DMS79 (cell line): ENCODE results near the gene WDR19.
"Not testable (repeated sequence)": the region's sequence is repeated elsewhere in the genome, so short reads cannot be mapped to it uniquely, and the experiment has no call there.

ENCODE experiments used
- DNase-seq: peaks from one replicate; lab custom pipeline; 2025; lab: John Stamatoyannopoulos, UW

WDR19 gene

DNA sequence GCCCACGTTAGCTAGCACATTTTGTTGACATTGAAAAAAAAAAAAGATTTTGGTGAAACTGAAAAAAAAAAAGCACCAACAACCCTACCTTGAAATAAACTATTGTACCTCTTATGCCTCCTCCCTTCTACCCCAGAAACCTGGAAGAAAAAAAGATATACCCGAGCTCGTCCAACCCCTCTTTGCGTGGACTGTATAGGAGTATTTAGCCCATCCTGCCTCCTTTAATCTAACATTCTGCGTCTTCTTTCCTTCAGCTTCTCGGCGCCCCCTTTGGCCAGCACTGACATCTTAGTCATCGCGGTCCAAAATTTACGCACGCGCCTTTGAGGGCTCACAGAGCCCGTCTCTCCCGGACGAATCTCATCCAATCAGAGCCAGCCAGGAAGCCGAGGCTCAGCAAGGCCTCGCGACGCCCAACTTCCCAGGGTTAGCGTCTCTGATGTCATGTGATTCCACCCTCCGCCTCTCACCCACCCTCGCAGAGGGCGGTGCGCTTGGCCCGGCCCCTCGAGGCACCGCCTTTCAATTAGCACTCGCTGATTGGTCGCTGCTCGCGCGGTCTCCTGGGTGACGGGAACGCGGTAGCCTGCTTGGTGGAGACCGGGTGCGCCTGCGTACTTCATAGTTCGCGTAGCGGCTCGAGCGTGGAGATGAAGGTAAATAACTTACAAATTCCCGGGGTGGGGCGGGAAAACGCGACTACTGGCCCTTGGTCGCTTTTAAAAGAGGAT lies at the start of gene WDR19:
Gene WDR19, plus strand, starts transcription at position 625 of the 734 bp plus-strand sequence. Its CDS starts 29 bp downstream, at position 654.
- DNase-seq: peak; percentile 92

DNA sequence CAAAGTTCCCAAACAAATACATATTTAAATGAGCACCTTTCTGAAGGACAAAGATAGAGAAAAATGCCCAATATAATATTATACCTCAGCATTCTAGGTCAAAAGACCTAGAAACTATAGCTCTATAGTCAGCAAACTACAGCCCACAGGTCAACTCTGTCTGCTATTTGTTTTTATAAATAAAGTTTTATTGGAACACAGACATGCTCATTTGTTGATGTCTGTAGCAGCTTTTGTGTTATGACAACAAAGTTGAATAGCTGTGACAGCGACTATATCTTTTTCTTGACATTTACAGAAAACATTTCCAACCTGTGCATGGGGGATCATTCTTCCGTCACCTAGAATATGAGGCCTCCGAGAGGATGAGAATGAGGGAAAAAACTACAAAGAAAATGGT lies 48.7 kb upstream of the WDR19 start:
- DNase-seq: no peak

- no peak for DNase-seq
These were observed 47.5 kb upstream of the WDR19 start for GRCh38 chr4:39134683-39135306.

GRCh38 chr4:39138227-39138626 lies 44.1 kb upstream of the WDR19 start:
- DNase-seq: not testable (repeated sequence)

GRCh38 chr4:39146211-39146610 lies 36.1 kb upstream of the WDR19 start:
- DNase-seq: no peak

DNA sequence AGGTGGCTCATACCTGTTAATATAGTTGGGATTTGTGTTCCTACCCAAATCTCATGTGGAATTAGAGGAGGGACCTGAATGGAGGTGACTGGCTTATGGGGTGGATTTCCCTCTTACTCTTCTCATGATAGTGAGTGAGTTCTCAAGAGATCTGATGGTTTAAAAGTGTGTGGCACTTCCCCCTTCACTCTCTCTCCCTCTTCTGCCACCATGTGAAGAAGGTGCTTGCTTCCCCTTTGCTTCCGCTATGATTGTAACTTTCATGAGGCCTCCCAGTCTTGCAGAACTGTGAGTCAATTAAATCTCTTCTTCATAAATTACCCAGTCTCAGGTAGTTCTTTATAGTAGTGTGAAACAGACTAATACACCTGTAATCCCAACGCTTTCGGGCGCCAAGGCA lies 28.3 kb upstream of the WDR19 start:
- DNase-seq: no peak

DNA sequence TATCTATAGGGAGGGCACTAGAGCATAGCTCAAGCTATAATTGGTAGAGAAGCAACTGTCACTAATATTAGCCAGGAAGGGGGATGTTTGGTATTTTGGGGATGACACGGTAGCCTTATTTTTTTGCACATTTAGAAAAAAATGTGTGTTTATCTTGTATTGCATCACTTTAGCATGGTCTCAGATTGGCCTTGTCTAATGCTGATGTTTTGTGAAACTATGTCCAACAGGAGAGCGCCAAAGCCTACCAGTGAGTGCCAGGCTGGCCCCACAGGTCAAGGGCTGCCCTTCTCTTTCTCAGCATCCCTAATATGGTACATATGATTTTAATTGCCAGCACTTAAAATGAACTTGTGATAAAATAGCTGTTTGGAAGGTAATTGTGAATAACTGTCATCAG lies 24.8 kb upstream of the WDR19 start:
- DNase-seq: no peak

DNA sequence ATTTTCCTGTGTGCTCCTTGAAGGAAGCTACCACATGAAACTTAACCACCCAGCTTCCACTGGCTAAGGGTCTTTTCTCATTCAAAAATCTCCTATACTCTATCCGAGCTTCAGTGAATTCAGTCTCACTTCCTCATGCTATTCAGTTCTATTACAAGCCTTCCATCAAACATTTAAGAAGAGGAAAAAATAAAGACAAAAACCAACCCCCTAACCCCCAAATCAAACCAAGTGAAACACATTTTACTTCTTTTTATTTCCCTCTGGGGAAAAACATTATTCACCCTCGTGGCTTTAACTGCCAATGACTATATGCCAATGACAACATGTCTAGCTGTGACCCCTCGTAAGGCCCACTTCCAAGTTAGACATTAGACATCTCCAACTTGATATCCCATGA lies 16.2 kb upstream of the WDR19 start:
- no peak for DNase-seq

DNA sequence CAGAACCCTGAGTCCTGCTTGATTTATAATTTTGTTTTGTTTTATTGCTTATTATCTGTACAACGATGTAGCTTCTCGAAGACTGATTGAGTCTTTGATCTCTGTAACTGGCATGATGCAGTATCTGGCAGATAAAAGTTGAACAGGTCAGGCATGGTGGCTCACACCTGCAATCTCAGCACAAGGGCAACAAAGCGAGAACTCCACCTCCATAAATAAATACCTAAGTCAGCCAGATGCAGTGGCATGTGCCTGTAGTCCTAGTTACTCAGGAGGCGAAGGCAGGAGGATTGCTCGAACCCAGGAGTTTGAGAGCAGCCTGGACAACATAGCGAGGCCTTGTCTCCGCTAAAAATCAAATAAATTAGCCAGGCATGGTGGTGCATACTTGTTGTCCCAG lies 15.7 kb upstream of the WDR19 start:
- DNase-seq: no peak

- no peak for DNase-seq
These were observed 12.9 kb upstream of the WDR19 start for GRCh38 chr4:39169426-39169825.

DNA sequence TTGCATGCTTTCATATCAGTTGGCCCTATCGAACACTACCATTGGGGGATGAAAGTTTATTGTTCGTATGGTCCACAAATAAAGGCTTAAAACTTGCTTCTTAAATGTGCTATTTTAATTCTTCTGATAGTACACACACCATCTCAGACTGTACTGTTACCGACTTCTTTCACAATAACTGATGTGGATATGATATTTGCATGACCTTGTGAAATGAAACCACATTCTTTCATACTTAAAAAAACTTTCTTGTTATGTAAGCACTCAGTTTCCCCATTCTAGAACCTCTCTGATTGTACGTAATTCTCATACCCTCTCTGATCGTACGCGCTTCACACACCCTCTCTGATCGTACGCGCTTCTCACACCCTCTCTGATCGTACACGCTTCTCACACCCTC lies 12.0 kb upstream of the WDR19 start:
- DNase-seq: no peak

- DNase-seq: no peak
These were observed 3.6 kb upstream of the WDR19 start for GRCh38 chr4:39178706-39179105.

- no peak for DNase-seq
These were observed 2.6 kb upstream of the WDR19 start for GRCh38 chr4:39179681-39180080.

GRCh38 chr4:39180629-39181028 lies 1.7 kb upstream of the WDR19 start:
- not testable (repeated sequence) for DNase-seq

DNA sequence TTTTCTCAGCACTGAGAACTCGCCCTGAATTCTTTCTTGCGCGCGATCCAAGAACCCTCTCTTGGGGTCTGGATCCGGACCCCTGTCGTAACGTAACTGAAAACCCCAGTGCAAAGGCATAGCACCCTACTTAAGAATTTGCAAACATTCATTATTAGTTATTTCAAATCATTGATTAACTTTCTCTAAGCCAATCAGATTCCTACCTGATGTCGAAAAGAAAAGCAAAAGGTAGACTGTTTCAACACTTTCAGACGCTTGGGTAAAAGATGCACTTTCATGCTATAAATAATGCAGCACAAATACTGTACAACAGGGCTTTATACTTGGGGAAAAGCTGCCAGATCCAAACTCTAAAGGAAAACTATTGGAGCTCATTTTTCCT lies 817 bp upstream of the WDR19 start:
- DNase-seq: no peak

- DNase-seq: no peak
These were observed 19.6 kb downstream of the WDR19 start for GRCh38 chr4:39201963-39202362.

DNA sequence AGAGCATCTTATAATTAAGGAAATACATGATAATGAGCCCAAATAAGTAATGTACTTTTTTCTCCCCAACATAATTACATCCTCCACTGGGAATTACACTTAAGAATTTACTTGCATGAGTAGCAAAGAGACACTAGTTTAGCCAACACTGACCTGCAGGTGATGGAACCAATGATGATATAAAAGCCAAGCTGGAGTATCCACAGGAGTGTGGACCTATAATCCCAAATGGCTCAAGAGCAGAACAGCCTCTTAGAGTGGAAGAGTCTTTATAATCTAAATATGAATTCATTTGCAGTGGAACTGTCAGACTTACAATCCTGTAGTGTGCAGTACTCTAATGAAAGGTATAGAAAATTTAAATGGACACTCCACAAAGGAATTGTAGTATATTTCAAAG lies 22.2 kb downstream of the WDR19 start:
- DNase-seq: no peak

DNA sequence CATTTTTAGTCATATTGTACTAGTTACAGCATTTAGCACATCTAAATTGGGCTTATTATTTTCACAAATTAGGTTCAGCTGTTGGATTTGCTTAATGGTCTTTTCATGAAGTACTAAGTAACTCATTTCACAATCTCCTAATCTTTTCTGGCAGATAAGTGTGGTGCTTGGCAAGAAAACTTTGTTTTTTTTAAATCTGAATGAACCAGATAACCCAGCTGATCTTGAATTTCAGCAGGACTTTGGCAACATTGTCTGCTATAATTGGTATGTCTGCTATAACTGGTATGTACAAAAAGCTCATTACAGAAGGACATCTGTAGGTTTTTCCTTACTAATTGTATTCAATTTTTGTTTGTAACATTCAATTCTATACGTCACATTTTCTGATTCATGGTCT lies 22.7 kb downstream of the WDR19 start:
- DNase-seq: no peak

GRCh38 chr4:39205476-39205875 lies 23.1 kb downstream of the WDR19 start:
- no peak for DNase-seq

GRCh38 chr4:39227906-39228305 lies 45.6 kb downstream of the WDR19 start:
- DNase-seq: no peak

- no peak for DNase-seq
These were observed 46.0 kb downstream of the WDR19 start for GRCh38 chr4:39228377-39228776.

DNA sequence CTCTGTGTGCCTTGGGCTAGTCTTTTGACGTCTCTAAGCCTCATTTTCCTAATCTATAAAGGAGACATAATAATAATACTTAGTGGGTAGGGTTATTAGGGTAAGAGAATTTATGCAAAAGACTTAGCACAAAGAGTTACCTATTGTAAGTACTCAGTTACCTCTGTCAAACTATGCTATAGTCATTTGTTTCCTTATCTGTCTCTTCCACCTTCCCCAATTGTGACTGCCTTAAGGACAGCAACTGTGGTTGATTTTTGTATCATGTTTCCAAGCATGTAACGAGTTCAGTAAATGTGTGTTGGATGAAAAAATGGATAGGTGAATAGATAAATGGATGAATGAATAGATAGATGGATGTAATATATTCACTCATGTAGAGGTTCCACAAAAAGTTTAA lies 48.1 kb downstream of the WDR19 start:
- DNase-seq: no peak

DNA sequence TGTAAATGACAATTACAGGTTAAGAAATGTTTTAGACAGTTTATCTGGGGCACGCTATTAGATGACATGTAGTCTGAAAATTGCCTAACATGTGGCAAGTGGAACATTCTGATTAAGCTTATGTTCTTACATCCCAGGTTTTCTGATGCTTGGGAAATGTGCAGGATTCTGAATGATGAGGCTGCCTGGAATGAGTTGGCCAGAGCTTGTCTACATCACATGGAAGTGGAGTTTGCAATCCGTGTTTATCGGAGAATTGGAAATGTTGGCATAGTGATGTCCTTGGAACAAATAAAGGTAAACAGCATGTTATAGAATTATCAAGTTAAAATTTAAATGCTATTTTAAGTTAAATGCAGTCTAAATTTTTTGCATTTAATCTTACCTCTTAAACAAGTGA lies 49.3 kb downstream of the WDR19 start:
- DNase-seq: no peak

DNA sequence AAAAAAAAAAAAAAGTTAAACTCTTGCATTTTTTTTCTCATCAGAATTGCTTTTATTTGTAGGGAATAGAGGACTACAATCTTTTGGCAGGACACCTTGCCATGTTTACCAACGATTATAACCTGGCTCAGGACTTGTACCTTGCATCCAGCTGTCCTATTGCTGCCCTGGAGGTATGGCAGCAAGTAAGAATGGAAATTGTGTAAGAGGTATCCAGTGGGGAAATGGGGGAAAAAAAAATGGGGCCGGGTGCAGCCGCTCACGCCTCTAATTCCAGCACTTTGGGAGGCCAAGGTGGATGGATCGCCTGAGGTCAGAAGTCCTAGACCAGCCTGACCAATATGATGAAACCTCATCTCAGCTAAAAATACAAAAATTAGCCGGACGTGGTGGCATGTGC lies 49.8 kb downstream of the WDR19 start:
- DNase-seq: no peak
